GM12878 (cell line): ENCODE measurements around the gene HNRNPA2B1. TPM values are rescaled to one million over a fixed set of nuclear protein-coding genes. Genes with fewer than 3 reads are reported as not detected.

ENCODE experiments used
- ASH2L ChIP-seq: fragments of 300-600, 200-600 bp; sonication (generic); IDR thresholded peaks from 2 replicates; pipeline ENCODE4 v1.6.1; 2017; ENCODE audit warnings: low read depth, mild to moderate bottlenecking, borderline replicate concordance
- ATF2 ChIP-seq: IDR thresholded peaks from 2 replicates; pipeline ENCODE4 v1.6.1; 2012; ENCODE audit warnings: low read length, inconsistent platforms
- ATF7 ChIP-seq: fragments of 450-650 bp; IDR thresholded peaks from 2 replicates; pipeline ENCODE4 v1.6.1; 2016; ENCODE audit warnings: low read depth, mild to moderate bottlenecking
- BACH1 ChIP-seq: fragments of 450-650 bp; IDR thresholded peaks from 2 replicates; pipeline ENCODE4 v1.6.1; 2017; ENCODE audit warnings: mild to moderate bottlenecking, borderline replicate concordance
- BHLHE40 ChIP-seq, 2 experiments: fragments of 450-650 bp in 1 of 2; IDR thresholded peaks; 2 replicates each; pipeline ENCODE4 v1.6.1; 2011 to 2017; ENCODE audit warnings: low read depth in 2 of 2, borderline replicate concordance in 1 of 2, improper control_type of control experiment in 1 of 2, low read length in 1 of 2, mild to moderate bottlenecking in 1 of 2
- BMI1 ChIP-seq: fragments of 450-650 bp; IDR thresholded peaks from 2 replicates; pipeline ENCODE4 v1.6.1; 2016; ENCODE audit warnings: mild to moderate bottlenecking, moderate library complexity, borderline replicate concordance
- CBFB ChIP-seq: IDR thresholded peaks from 2 replicates; pipeline ENCODE4 v1.6.1; 2016; ENCODE audit warnings: antibody characterized with exemption, low read depth
- ETV6 ChIP-seq, 2 experiments: fragments of 450-650 bp in 1 of 2; IDR thresholded peaks in 1 of 2; conservative IDR thresholded peaks in 1 of 2; 2 replicates each; pipeline ENCODE4 v1.6.1; 2014; ENCODE audit warnings: antibody characterized with exemption in 1 of 2, borderline replicate concordance in 1 of 2, low read depth in 1 of 2, mild to moderate bottlenecking in 1 of 2, moderate library complexity in 1 of 2
- HCFC1 ChIP-seq: fragments of 150-350 bp; IDR thresholded peaks from 2 replicates; pipeline ENCODE4 v1.6.1; 2014; ENCODE audit warnings: low read length
- IRF3 ChIP-seq: fragments of 450-650 bp; IDR thresholded peaks from 2 replicates; pipeline ENCODE4 v1.6.1; 2014; ENCODE audit warnings: mild to moderate bottlenecking
- IRF5 ChIP-seq: fragments of 450-650 bp; IDR thresholded peaks from 2 replicates; pipeline ENCODE4 v1.6.1; 2017; ENCODE audit warnings: borderline replicate concordance
- NFYB ChIP-seq: IDR thresholded peaks from 2 replicates; pipeline ENCODE4 v1.6.1; 2011; ENCODE audit warnings: low read depth, mild to moderate bottlenecking, low read length, improper control_type of control experiment, moderate library complexity; ENCODE audit not compliant: insufficient read depth
- NRF1 ChIP-seq: conservative IDR thresholded peaks from 2 replicates; pipeline ENCODE4 v1.6.1; 2011; ENCODE audit warnings: mild to moderate bottlenecking, low read depth, low read length, improper control_type of control experiment
- PAX5 ChIP-seq: IDR thresholded peaks from 2 replicates; pipeline ENCODE4 v1.6.1; 2011; ENCODE audit warnings: low read depth, low read length, borderline replicate concordance
- RUNX3 ChIP-seq: IDR thresholded peaks from 2 replicates; pipeline ENCODE4 v1.6.1; 2012; ENCODE audit warnings: low read length, inconsistent platforms
- SMC3 ChIP-seq: IDR thresholded peaks from 2 replicates; pipeline ENCODE4 v1.6.1; 2011; ENCODE audit warnings: low read length, improper control_type of control experiment, borderline replicate concordance
- ZBED1 ChIP-seq: IDR thresholded peaks from 2 replicates; pipeline ENCODE4 v1.6.1; 2016; ENCODE audit warnings: borderline replicate concordance
- ZBTB40 ChIP-seq: fragments of 450-650 bp; IDR thresholded peaks from 2 replicates; pipeline ENCODE4 v1.6.1; 2016; ENCODE audit warnings: mild to moderate bottlenecking, moderate library complexity, borderline replicate concordance
- ZNF207 ChIP-seq: fragments of 450-650 bp; IDR thresholded peaks from 2 replicates; pipeline ENCODE4 v1.6.1; 2014; ENCODE audit warnings: antibody characterized with exemption, mild to moderate bottlenecking, borderline replicate concordance
- ZNF24 ChIP-seq: fragments of 450-650 bp; IDR thresholded peaks from 2 replicates; pipeline ENCODE4 v1.6.1; 2017; ENCODE audit warnings: antibody characterized with exemption, mild to moderate bottlenecking
- polyA plus RNA-seq, 11 experiments: library from polyadenylated mRNA; depleted of rRNA in 4 of 11; unstranded in 6 of 11; stranded (reverse) in 5 of 11; fragments of >200 nt; fragmentation: Nextera tagmentation in 4 of 11; fragmentation: Illumina TruSeq in 1 of 11; extraction: Ambion mirVana in 4 of 11; extraction: Trizol in 1 of 11; gene quantifications; 1 replicate in 1 of 11; 2 replicates in 10 of 11; pipeline versions ENCODE4 v1.2.1 to v1.2.3, GENCODE V29; 2011 to 2016; ENCODE audit warnings: inconsistent platforms in 2 of 11, missing spikeins in 2 of 11, low read depth in 1 of 11
- total RNA-seq, 4 experiments: library from RNA; depleted of rRNA in 3 of 4; stranded (reverse); fragments of >200 nt in 3 of 4; fragmentation: Illumina TruSeq in 1 of 4; extraction: Trizol in 1 of 4; gene quantifications; 2 replicates each; pipeline versions ENCODE4 v1.2.1 to v1.2.3, GENCODE V29; 2013 to 2021

Gene HNRNPA2B1
- total and polyA plus RNA-seq, 10 of the 15 experiments (the other 5 are each of a cell fraction or from before 2014, with no cell fraction given): 295 to 1,396 (median 932) TPM

- TF ChIP-seq IRF5 (no peak), ZBTB40 (peak; percentile 58; the same call in 1 of the 2 replicates), HCFC1 (peak; percentile 50; the same call in 1 of the 2 replicates), ATF2 (0 out of 2 replicates have a peak, but pooled peaks have one; percentile 9), IRF3 (peak; percentile 63), ZNF24 (peak; percentile 86), PAX5 (peak; percentile 48; the same call in 1 of the 2 replicates), ASH2L (no peak), ATF7 (peak; percentile 41; the same call in 1 of the 2 replicates), NRF1 (0 out of 2 replicates have a peak, but pooled peaks have one; percentile 5), SMC3 (no peak), ZBED1 (peak; percentile 94), ETV6 (conservative IDR thresholded peaks at IDR 0.05 in 1 of 2, IDR thresholded peaks at IDR 0.05 in 1 of 2; ENCODE audit: borderline replicate concordance in 1 of 2, low read depth in 1 of 2) (no peak), RUNX3 (peak; percentile 27; the same call in 1 of the 2 replicates), NFYB (no peak), BMI1 (no peak), BHLHE40 (IDR thresholded peaks at IDR 0.05; ENCODE audit: borderline replicate concordance in 1 of 2, low read depth in 2 of 2, low read length in 1 of 2) (peak; percentile 82 to 93), ZNF207 (peak; percentile 94), BACH1 (peak; percentile 76), CBFB (peak; percentile 98)
Observed at GRCh38 chr7:26200444-26201246, at the start of gene HNRNPA2B1 (continued).
